GM12878 (cell line): ENCODE measurements around the gene CAMP. TPM values are rescaled to one million over a fixed set of nuclear protein-coding genes. Genes with fewer than 3 reads are reported as not detected.

ENCODE experiments used
- ATF2 ChIP-seq: IDR thresholded peaks from 2 replicates; pipeline ENCODE4 v1.6.1; 2012; ENCODE audit warnings: low read length, inconsistent platforms
- CEBPZ ChIP-seq: fragments of 150-350 bp; IDR thresholded peaks from 2 replicates; pipeline ENCODE4 v1.6.1; 2016; ENCODE audit warnings: low read depth, low read length
- CHD1 ChIP-seq: IDR thresholded peaks from 2 replicates; pipeline ENCODE4 v1.6.1; 2012; ENCODE audit warnings: low read depth, low read length, improper control_type of control experiment
- CHD4 ChIP-seq: fragments of 200-600 bp; sonication (generic); IDR thresholded peaks from 2 replicates; pipeline ENCODE4 v1.6.1; 2016; ENCODE audit warnings: mild to moderate bottlenecking
- FOXM1 ChIP-seq: IDR thresholded peaks from 2 replicates; pipeline ENCODE4 v1.6.1; 2012; ENCODE audit warnings: low read depth, mild to moderate bottlenecking, inconsistent platforms, low read length, moderate library complexity
- GATAD2B ChIP-seq: fragments of 450-650 bp; conservative IDR thresholded peaks from 2 replicates; pipeline ENCODE4 v1.6.1; 2017; ENCODE audit warnings: low read depth, mild to moderate bottlenecking, moderate library complexity
- IKZF1 ChIP-seq: fragments of 450-650 bp; conservative IDR thresholded peaks from 2 replicates; pipeline ENCODE4 v1.6.1; 2017; ENCODE audit warnings: antibody characterized with exemption, mild to moderate bottlenecking
- IKZF2 ChIP-seq, 2 experiments: fragments of 450-650 bp; IDR thresholded peaks; 2 replicates each; pipeline ENCODE4 v1.6.1; 2017; ENCODE audit warnings: mild to moderate bottlenecking in 2 of 2, moderate library complexity in 2 of 2
- KDM1A ChIP-seq: fragments of 200-600 bp; sonication (generic); IDR thresholded peaks from 2 replicates; pipeline ENCODE4 v1.6.1; 2016; ENCODE audit warnings: borderline replicate concordance
- MEF2B ChIP-seq: fragments of 450-650 bp; IDR thresholded peaks from 2 replicates; pipeline ENCODE4 v1.6.1; 2018; ENCODE audit warnings: mild to moderate bottlenecking, moderate library complexity; ENCODE audit not compliant: partially characterized antibody, poor library complexity, severe bottlenecking
- MLLT1 ChIP-seq: fragments of 450-650 bp; IDR thresholded peaks from 2 replicates; pipeline ENCODE4 v1.6.1; 2016; ENCODE audit warnings: mild to moderate bottlenecking
- MTA2 ChIP-seq: fragments of 450-650 bp; IDR thresholded peaks from 2 replicates; pipeline ENCODE4 v1.6.1; 2016; ENCODE audit warnings: low read depth, mild to moderate bottlenecking, moderate library complexity
- MYB ChIP-seq: fragments of 150-350 bp; IDR thresholded peaks from 2 replicates; pipeline ENCODE4 v1.6.1; 2014; ENCODE audit warnings: mild to moderate bottlenecking, low read depth, low read length, borderline replicate concordance
- MYC ChIP-seq: IDR thresholded peaks from 2 replicates; pipeline ENCODE4 v1.6.1; 2011; ENCODE audit warnings: mild to moderate bottlenecking, low read length, moderate library complexity, inconsistent platforms; ENCODE audit not compliant: insufficient read depth, insufficient replicate concordance, insufficient read length, severe bottlenecking
- NR2C1 ChIP-seq: fragments of 450-650 bp; IDR thresholded peaks from 2 replicates; pipeline ENCODE4 v1.6.1; 2017; ENCODE audit warnings: antibody characterized with exemption, mild to moderate bottlenecking, moderate library complexity
- PRDM15 ChIP-seq: fragments of 450-650 bp; formaldehyde crosslinking; IDR thresholded peaks from 2 replicates; pipeline ENCODE4 v1.4.0; 2020; ENCODE audit warnings: mild to moderate bottlenecking, moderate library complexity
- RELA ChIP-seq: fragments of 450-650 bp; IDR thresholded peaks from 2 replicates; pipeline ENCODE4 v1.8.0; 2014; ENCODE audit warnings: borderline replicate concordance; ENCODE audit not compliant: partially characterized antibody
- TBL1XR1 ChIP-seq: IDR thresholded peaks from 2 replicates; pipeline ENCODE4 v1.6.1; 2012; ENCODE audit warnings: low read depth, low read length, improper control_type of control experiment
- TCF12 ChIP-seq: IDR thresholded peaks from 2 replicates; pipeline ENCODE4 v1.6.1; 2011; ENCODE audit warnings: low read depth, mild to moderate bottlenecking, low read length
- TCF3 ChIP-seq: IDR thresholded peaks from 2 replicates; pipeline ENCODE4 v1.6.1; 2012; ENCODE audit warnings: low read depth, mild to moderate bottlenecking, low read length, borderline replicate concordance; ENCODE audit not compliant: insufficient read depth
- YY1 ChIP-seq: IDR thresholded peaks from 2 replicates; pipeline ENCODE4 v1.6.1; 2011; ENCODE audit warnings: low read depth, mild to moderate bottlenecking, low read length
- ZZZ3 ChIP-seq: IDR thresholded peaks from 2 replicates; pipeline ENCODE4 v1.6.1; 2011; ENCODE audit warnings: low read depth; ENCODE audit not compliant: control insufficient read depth, insufficient read length
- polyA plus RNA-seq, 11 experiments: library from polyadenylated mRNA; depleted of rRNA in 4 of 11; unstranded in 6 of 11; stranded (reverse) in 5 of 11; fragments of >200 nt; fragmentation: Nextera tagmentation in 4 of 11; fragmentation: Illumina TruSeq in 1 of 11; extraction: Ambion mirVana in 4 of 11; extraction: Trizol in 1 of 11; gene quantifications; 1 replicate in 1 of 11; 2 replicates in 10 of 11; pipeline versions ENCODE4 v1.2.1 to v1.2.3, GENCODE V29; 2011 to 2016; ENCODE audit warnings: inconsistent platforms in 2 of 11, missing spikeins in 2 of 11, low read depth in 1 of 11
- total RNA-seq, 4 experiments: library from RNA; depleted of rRNA in 3 of 4; stranded (reverse); fragments of >200 nt in 3 of 4; fragmentation: Illumina TruSeq in 1 of 4; extraction: Trizol in 1 of 4; gene quantifications; 2 replicates each; pipeline versions ENCODE4 v1.2.1 to v1.2.3, GENCODE V29; 2013 to 2021

The CAMP gene
- total and polyA plus RNA-seq, 10 of the 15 experiments (the other 5 are each of a cell fraction or from before 2014, with no cell fraction given): 0.76 to 34.3 (median 7.6) TPM

- no peak for TF ChIP-seq GATAD2B
- peak; percentile 58; the same call in 1 of the 2 replicates for TF ChIP-seq TCF12
- peak; percentile 29 for TF ChIP-seq MEF2B
- TF ChIP-seq MLLT1: no peak
- TF ChIP-seq ATF2: no peak; the same call in 1 of the 2 replicates
- no peak for TF ChIP-seq TBL1XR1
- TF ChIP-seq IKZF1: peak; percentile 44
- TF ChIP-seq IKZF2 (IDR thresholded peaks at IDR 0.05): peak; percentile 52 to 61; a peak in 2 of 4 replicates
- 0 out of 2 replicates have a peak, but pooled peaks have one; percentile 30 for TF ChIP-seq TCF3
- TF ChIP-seq NR2C1: no peak
- TF ChIP-seq KDM1A: no peak
- TF ChIP-seq RELA: no peak
- TF ChIP-seq ZZZ3: no peak
- no peak for TF ChIP-seq YY1
- no peak for TF ChIP-seq FOXM1
- TF ChIP-seq MTA2: 0 out of 2 replicates have a peak, but pooled peaks have one; percentile 17
- TF ChIP-seq CHD1: no peak
- no peak for TF ChIP-seq CHD4
- TF ChIP-seq MYB: no peak
- TF ChIP-seq CEBPZ: no peak
- no peak for TF ChIP-seq MYC
- TF ChIP-seq PRDM15 (CRISPR knock-in tag): no peak
These were observed 3.6 kb downstream of the CAMP start (continued) for GRCh38 chr3:48226939-48227338.
